A549 treated with AZD9567 at 1 μM for 4 hours (cell line): Measurements from ENCODE around the gene PKNOX2. TPM values are rescaled to one million over a fixed set of nuclear protein-coding genes. Genes with fewer than 3 reads are reported as not detected.

Source experiments
- total RNA-seq: library from RNA; stranded (reverse); fragments of 200-300 nt; extraction: Qiagen RNA extraction; gene quantifications from 5 replicates; pipeline ENCODE4 v1.2.3, GENCODE V29; 2022; ENCODE audit not compliant: insufficient read depth

PKNOX2 gene, protein sequence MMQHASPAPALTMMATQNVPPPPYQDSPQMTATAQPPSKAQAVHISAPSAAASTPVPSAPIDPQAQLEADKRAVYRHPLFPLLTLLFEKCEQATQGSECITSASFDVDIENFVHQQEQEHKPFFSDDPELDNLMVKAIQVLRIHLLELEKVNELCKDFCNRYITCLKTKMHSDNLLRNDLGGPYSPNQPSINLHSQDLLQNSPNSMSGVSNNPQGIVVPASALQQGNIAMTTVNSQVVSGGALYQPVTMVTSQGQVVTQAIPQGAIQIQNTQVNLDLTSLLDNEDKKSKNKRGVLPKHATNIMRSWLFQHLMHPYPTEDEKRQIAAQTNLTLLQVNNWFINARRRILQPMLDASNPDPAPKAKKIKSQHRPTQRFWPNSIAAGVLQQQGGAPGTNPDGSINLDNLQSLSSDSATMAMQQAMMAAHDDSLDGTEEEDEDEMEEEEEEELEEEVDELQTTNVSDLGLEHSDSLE
- total RNA-seq = 0.03 TPM in 1 of 5 replicates, not detected in the others

DNA sequence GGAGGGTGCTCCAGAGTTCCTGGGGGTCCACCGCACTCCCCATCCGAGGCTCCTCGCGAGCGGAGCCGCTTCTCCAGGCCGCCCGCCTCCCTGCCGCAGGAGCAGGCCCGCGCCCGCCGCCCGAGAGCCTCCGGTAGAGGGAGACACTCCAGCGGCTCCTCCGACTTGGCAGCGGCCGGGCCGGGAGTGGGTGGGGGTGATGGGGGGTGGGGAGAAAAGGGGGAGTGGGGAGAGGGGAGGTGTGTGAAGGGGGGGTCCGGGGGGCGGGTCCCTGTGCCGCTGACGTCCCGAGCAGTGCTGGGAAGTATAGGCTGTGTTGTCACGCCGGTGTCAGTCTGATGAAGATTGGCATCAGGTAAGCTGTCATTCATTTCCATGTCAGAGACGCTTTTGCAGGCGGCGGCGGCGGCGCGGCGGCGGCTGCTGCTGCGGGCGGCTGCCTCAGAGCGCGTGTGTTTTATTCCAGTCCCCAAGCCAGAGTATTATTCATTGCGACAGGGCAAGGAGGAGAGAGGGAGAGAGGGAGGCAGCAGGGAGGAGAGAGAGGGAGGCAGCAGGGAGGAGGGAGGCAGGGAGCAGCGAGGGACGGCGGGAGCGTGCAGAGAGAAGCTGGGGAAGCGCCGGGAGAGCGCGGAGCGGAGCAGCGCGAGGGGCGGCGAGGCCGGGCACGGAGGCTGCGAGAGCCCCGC lies at the start of gene PKNOX2:
Gene PKNOX2 (plus strand): TSS at position 330 of the 689 bp plus-strand sequence. CDS start 186,555 bp downstream, outside the sequence.

Other genes with a start within 250 kb of the PKNOX2 start
- not detected in 5 replicates for gene HEPN1, start 245.5 kb upstream of the PKNOX2 start, total RNA-seq
- gene HEPACAM, start 228.7 kb upstream of the PKNOX2 start, total RNA-seq = not detected in 5 replicates
- gene CCDC15, start 210.5 kb upstream of the PKNOX2 start, total RNA-seq = 0.49 to 0.66 TPM (median 0.55 TPM) in 5 replicates
- gene SLC37A2, start 101.4 kb upstream of the PKNOX2 start, total RNA-seq = 0.08 to 0.13 TPM (median 0.10 TPM) in 4 of 5 replicates, not detected in the other
- 15.5 to 23.3 TPM (median 20.7 TPM) in 5 replicates for gene TMEM218, start 53.1 kb upstream of the PKNOX2 start, total RNA-seq